CD4-positive, alpha-beta memory T cell (primary cell): Measurements from ENCODE around the gene SUMF1. TPM values are rescaled to one million over a fixed set of nuclear protein-coding genes. Genes with fewer than 3 reads are reported as not detected.

ENCODE experiments used
- CTCF ChIA-PET: fragments of 350-600 bp; sonication (Branson Sonifier 250); formaldehyde crosslinking; loops from one replicate; lab custom pipeline; 2021; ENCODE audit warnings: inconsistent platforms; ENCODE audit not compliant: partially characterized antibody; lab: Charles Lee
- POLR2A ChIA-PET: fragments of 350-600 bp; sonication (Branson Sonifier 250); formaldehyde crosslinking; loops from one replicate; lab custom pipeline; 2021; ENCODE audit not compliant: partially characterized antibody; lab: Charles Lee
- DNase-seq, 5 donors: peaks; one replicate each; pipeline versions ENCODE4 v3.0.0 to v3.0.0-alpha.2; 2020 to 2022; ENCODE audit warnings: mixed read lengths in 1 of 5
- H3K27ac ChIP-seq: one replicate; pipeline ENCODE4 v1.7.0; 2013; ENCODE audit warnings: low read depth, low read length
- H3K27me3 ChIP-seq: 2 replicates; pipeline ENCODE4 v1.7.0; 2013; ENCODE audit warnings: mild to moderate bottlenecking, low read length, moderate library complexity; ENCODE audit not compliant: insufficient read depth
- H3K36me3 ChIP-seq: 2 replicates; pipeline ENCODE4 v1.7.0; 2013; ENCODE audit warnings: mild to moderate bottlenecking, low read length, moderate library complexity; ENCODE audit not compliant: insufficient read depth
- H3K4me1 ChIP-seq: 2 replicates; pipeline ENCODE4 v1.7.0; 2013; ENCODE audit warnings: mild to moderate bottlenecking, low read length, moderate library complexity; ENCODE audit not compliant: insufficient read depth
- H3K4me3 ChIP-seq, 2 donors: one replicate each; pipeline ENCODE4 v1.7.0; 2013; ENCODE audit warnings: low read length in 2 of 2, mild to moderate bottlenecking in 1 of 2
- H3K9me3 ChIP-seq, 2 donors: one replicate each; pipeline ENCODE4 v1.7.0; 2013; ENCODE audit warnings: low read length in 2 of 2, control low read depth in 1 of 2; ENCODE audit not compliant: control insufficient read depth in 1 of 2
- H3K27ac Mint-ChIP-seq, 7 donors: one replicate each; pipeline ENCODE4 v1.8.0; 2020 to 2021; ENCODE audit warnings: mixed read lengths in 7 of 7, mild to moderate bottlenecking in 6 of 7, inconsistent platforms in 3 of 7, moderate library complexity in 3 of 7
- H3K27me3 Mint-ChIP-seq, 2 donors: one replicate each; pipeline ENCODE4 v1.8.0; 2020 to 2021; ENCODE audit warnings: mixed read lengths in 2 of 2
- H3K36me3 Mint-ChIP-seq, 2 donors: one replicate each; pipeline ENCODE4 v1.8.0; 2020 to 2021; ENCODE audit warnings: mixed read lengths in 2 of 2, inconsistent platforms in 1 of 2, mild to moderate bottlenecking in 1 of 2
- H3K4me1 Mint-ChIP-seq, 4 donors: one replicate each; pipeline ENCODE4 v1.8.0; 2020 to 2021; ENCODE audit warnings: mixed read lengths in 4 of 4, mild to moderate bottlenecking in 1 of 4
- H3K4me3 Mint-ChIP-seq, 8 donors: one replicate each; pipeline ENCODE4 v1.8.0; 2020 to 2021; ENCODE audit warnings: mixed read lengths in 8 of 8, mild to moderate bottlenecking in 7 of 8, moderate library complexity in 6 of 8, inconsistent platforms in 3 of 8
- H3K9me3 Mint-ChIP-seq, 8 donors: one replicate each; pipeline ENCODE4 v1.8.0; 2020 to 2021; ENCODE audit warnings: mixed read lengths in 8 of 8, mild to moderate bottlenecking in 5 of 8, inconsistent platforms in 3 of 8, moderate library complexity in 1 of 8
- intact Hi-C: fragments of 100-400 bp; cut with micrococcal nuclease; formaldehyde crosslinking; loops from one replicate; pipeline ENCODE4 v1.15.1; 2023
- polyA plus RNA-seq, 2 donors: library from polyadenylated mRNA; unstranded; fragments of 300-500 nt; fragmentation: Illumina TruSeq; gene quantifications; one replicate each; pipeline ENCODE4 v1.2.3, GENCODE V29; 2021
- total RNA-seq, 2 experiments: library from RNA; stranded (reverse); gene quantifications; one replicate each; pipeline ENCODE4 v1.2.3, GENCODE V29; 2021

SUMF1 gene
- total and polyA plus RNA-seq, 4 experiments from 2014 or later, result 13.9 to 38.3 (median 22.3) TPM

GRCh38 chr3:4476496-4476895 lies 9.4 kb upstream of the SUMF1 start:
- H3K4me1 ChIP-seq, result peaks cover 3% of the 10 kb centered on the region
- no peak overlapping the region for H3K4me3 ChIP-seq
- no peaks in the 10 kb centered on the region for H3K9me3 Mint-ChIP-seq
- intact Hi-C loops, result no loop called here
- H3K27ac ChIP-seq, result no peak overlapping the region
- peaks cover 0 to 3% (median under 1%) of the 10 kb centered on the region in 4 donors for H3K4me1 Mint-ChIP-seq
- peaks cover 13 to 17% of the 10 kb centered on the region in 2 donors for H3K27me3 Mint-ChIP-seq
- no peak for DNase-seq
- H3K4me3 Mint-ChIP-seq, result no peak overlapping the region
- no peaks in the 10 kb centered on the region for H3K9me3 ChIP-seq
- POLR2A ChIA-PET, result no interaction called here
- CTCF ChIA-PET, result no interaction called here
- H3K27me3 ChIP-seq, result no peaks in the 10 kb centered on the region
- no peaks in the 10 kb centered on the region for H3K36me3 ChIP-seq
- no peaks in the 10 kb centered on the region for H3K36me3 Mint-ChIP-seq
- H3K27ac Mint-ChIP-seq, result no peak overlapping the region

- Histone ChIP-seq H3K4me3 (no peak overlapping the region), H3K9me3 (no peaks in the 10 kb centered on the region), H3K4me1 (peaks cover 3% of the 10 kb centered on the region), H3K36me3 (no peaks in the 10 kb centered on the region), H3K27me3 (no peaks in the 10 kb centered on the region), H3K27ac (no peak overlapping the region)
- ChIA-PET CTCF (interaction anchor here (1.2 kb wide), 1 partner anchor 125 kb away, joined by 3 read pairs; no protein-coding TSS in a partner anchor), POLR2A (no interaction called here)
- intact Hi-C loops, result no loop called here
- Mint-ChIP-seq H3K36me3 (no peaks in the 10 kb centered on the region), H3K4me1 (peaks cover 0 to 3% (median under 1%) of the 10 kb centered on the region in 4 donors), H3K27ac (no peak overlapping the region), H3K9me3 (no peaks in the 10 kb centered on the region), H3K4me3 (no peak overlapping the region), H3K27me3 (peaks cover 13 to 17% of the 10 kb centered on the region in 2 donors)
- DNase-seq, result no peak
Observed at GRCh38 chr3:4475804-4476203, 8.7 kb upstream of the SUMF1 start.

GRCh38 chr3:4474683-4475490 lies 7.8 kb upstream of the SUMF1 start:
- CTCF ChIA-PET, result interaction anchor here (1.2 kb wide), 1 partner anchor 124 kb away, joined by 3 read pairs; no protein-coding TSS in a partner anchor
- intact Hi-C loops, result no loop called here
- no peak overlapping the region for H3K4me3 ChIP-seq

GRCh38 chr3:4472766-4473165 lies 5.7 kb upstream of the SUMF1 start:
- ChIA-PET POLR2A (interaction anchor here (2.3 kb wide), 1 partner anchor 20 kb away, joined by 9 read pairs; the partner anchor contains the start of gene ITPR1), CTCF (no interaction called here)
- Histone ChIP-seq H3K9me3 (no peaks in the 10 kb centered on the region), H3K4me1 (peaks cover 3% of the 10 kb centered on the region), H3K27me3 (no peaks in the 10 kb centered on the region), H3K36me3 (no peaks in the 10 kb centered on the region), H3K27ac (no peak overlapping the region), H3K4me3 (no peak overlapping the region)
- Mint-ChIP-seq H3K27me3 (peaks cover 9% of the 10 kb centered on the region in 2 donors), H3K9me3 (no peaks in the 10 kb centered on the region), H3K36me3 (no peaks in the 10 kb centered on the region), H3K4me1 (peaks cover 0 to 3% (median under 1%) of the 10 kb centered on the region in 4 donors), H3K4me3 (no peak overlapping the region), H3K27ac (no peak overlapping the region)
- no peak for DNase-seq
- intact Hi-C loops, result no loop called here

More at GRCh38 chr3:4474683-4475490, 7.8 kb upstream of the SUMF1 start:
- peaks cover 0 to 3% (median under 1%) of the 10 kb centered on the region in 4 donors for H3K4me1 Mint-ChIP-seq
- no peaks in the 10 kb centered on the region for H3K9me3 Mint-ChIP-seq
- no peaks in the 10 kb centered on the region for H3K36me3 Mint-ChIP-seq
- H3K4me3 Mint-ChIP-seq, result peak overlapping the region in 1 of 8 donors; percentile 0
- H3K27ac ChIP-seq, result no peak overlapping the region
- peak overlapping the region in 2 of 7 donors; percentile 7 to 49 for H3K27ac Mint-ChIP-seq
- H3K4me1 ChIP-seq, result peaks cover 3% of the 10 kb centered on the region
- no peaks in the 10 kb centered on the region for H3K36me3 ChIP-seq
- no peaks in the 10 kb centered on the region for H3K9me3 ChIP-seq
- peaks cover 12 to 15% of the 10 kb centered on the region in 2 donors for H3K27me3 Mint-ChIP-seq
- H3K27me3 ChIP-seq, result no peaks in the 10 kb centered on the region
- no peak for DNase-seq
- POLR2A ChIA-PET, result interaction anchor here (2.3 kb wide), 1 partner anchor 18 kb away, joined by 9 read pairs; the partner anchor contains the start of gene ITPR1

- Histone ChIP-seq H3K4me1 (peaks cover 6% of the 10 kb centered on the region), H3K27ac (no peak overlapping the region), H3K9me3 (no peaks in the 10 kb centered on the region), H3K36me3 (no peaks in the 10 kb centered on the region), H3K4me3 (no peak overlapping the region), H3K27me3 (no peaks in the 10 kb centered on the region)
- ChIA-PET CTCF (no interaction called here), POLR2A (interaction anchor here (2.3 kb wide), 1 partner anchor 20 kb away, joined by 9 read pairs; the partner anchor contains the start of gene ITPR1)
- Mint-ChIP-seq H3K9me3 (no peaks in the 10 kb centered on the region), H3K36me3 (no peaks in the 10 kb centered on the region), H3K27ac (no peak overlapping the region), H3K27me3 (peaks cover 9% of the 10 kb centered on the region in 2 donors), H3K4me3 (no peak overlapping the region), H3K4me1 (peaks cover 1 to 4% (median 3%) of the 10 kb centered on the region in 4 donors)
- DNase-seq, result no peak
- intact Hi-C loops, result no loop called here
Observed at GRCh38 chr3:4472312-4472711, 5.2 kb upstream of the SUMF1 start.

- intact Hi-C loops, result no loop called here
- H3K4me1 Mint-ChIP-seq, result peaks cover 5 to 7% (median 5%) of the 10 kb centered on the region in 4 donors
- POLR2A ChIA-PET, result no interaction called here
- no peaks in the 10 kb centered on the region for H3K27me3 ChIP-seq
- H3K4me3 Mint-ChIP-seq, result no peak overlapping the region
- H3K36me3 ChIP-seq, result no peaks in the 10 kb centered on the region
- no peaks in the 10 kb centered on the region for H3K36me3 Mint-ChIP-seq
- no peak overlapping the region for H3K4me3 ChIP-seq
- CTCF ChIA-PET, result no interaction called here
- H3K9me3 ChIP-seq, result no peaks in the 10 kb centered on the region
- H3K4me1 ChIP-seq, result peaks cover 8% of the 10 kb centered on the region
- H3K27ac ChIP-seq, result no peak overlapping the region
- no peak overlapping the region for H3K27ac Mint-ChIP-seq
- DNase-seq, result no peak
- H3K27me3 Mint-ChIP-seq, result peaks cover 6 to 7% of the 10 kb centered on the region in 2 donors
- no peaks in the 10 kb centered on the region for H3K9me3 Mint-ChIP-seq
Observed at GRCh38 chr3:4471907-4472306, 4.8 kb upstream of the SUMF1 start.

- peaks cover 9 to 19% (median 17%) of the 10 kb centered on the region in 4 donors for H3K4me1 Mint-ChIP-seq
- no peaks in the 10 kb centered on the region for H3K9me3 Mint-ChIP-seq
- Histone ChIP-seq H3K9me3 (no peaks in the 10 kb centered on the region), H3K27me3 (no peaks in the 10 kb centered on the region), H3K27ac (peak overlapping the region; percentile 71), H3K36me3 (no peaks in the 10 kb centered on the region), H3K4me3 (peak overlapping the region; percentile 71 to 76), H3K4me1 (peaks cover 16% of the 10 kb centered on the region)
- POLR2A ChIA-PET, result interaction anchor here (0.6 to 2.3 kb wide), 10 partner anchors 20 to 721 kb away, joined by 3 to 95 read pairs (median 3); partner anchors contain the start of gene ITPR1
- H3K27ac Mint-ChIP-seq, result peak overlapping the region; percentile 84 to 97 (median 89)
- CTCF ChIA-PET, result interaction anchor here (0.8 to 2.7 kb wide), 5 partner anchors 26 to 166 kb away, joined by 3 to 11 read pairs (median 4); partner anchors contain the start of gene ITPR1
- no peaks in the 10 kb centered on the region for H3K27me3 Mint-ChIP-seq
- intact Hi-C loops, result loop anchor here (1.0 to 2.0 kb wide), 3 partner anchors 26 to 165 kb away; partner anchors contain the start of genes ITPR1 and SETMAR
- DNase-seq, result no peak
- H3K36me3 Mint-ChIP-seq, result peaks cover 0 to 4% of the 10 kb centered on the region in 2 donors
- H3K4me3 Mint-ChIP-seq, result peak overlapping the region; percentile 88 to 97 (median 92)
Observed at GRCh38 chr3:4467522-4467867, 426 bp upstream of the SUMF1 start.
